NCI-H1092 treated with DMSO at 0.1 percent for 48 hours (cell line): ENCODE measurements around the gene SFXN3.

Experiments
- DNase-seq: peaks from one replicate; lab custom pipeline; 2025; lab: John Stamatoyannopoulos, UW

Gene SFXN3

GRCh38 chr10:101075775-101076174, 44.7 kb downstream of the SFXN3 start:
- DNase-seq, result no peak

GRCh38 chr10:101076630-101077029, 45.6 kb downstream of the SFXN3 start:
- DNase-seq, result no peak

GRCh38 chr10:101079874-101080273, 48.8 kb downstream of the SFXN3 start:
- DNase-seq, result no peak

- DNase-seq, result no peak
These were observed 50.2 kb downstream of the SFXN3 start for GRCh38 chr10:101080933-101081931.

GRCh38 chr10:101085846-101086245, 54.8 kb downstream of the SFXN3 start:
- DNase-seq, result no peak

GRCh38 chr10:101087376-101087775, 56.3 kb downstream of the SFXN3 start:
- DNase-seq, result no peak

GRCh38 chr10:101087965-101088364, 56.9 kb downstream of the SFXN3 start:
- no peak for DNase-seq

GRCh38 chr10:101089520-101090299, 58.7 kb downstream of the SFXN3 start:
- DNase-seq, result peak; percentile 9

GRCh38 chr10:101090597-101090996, 59.6 kb downstream of the SFXN3 start:
- DNase-seq, result no peak
